ENCODE data around the gene FGF12.

DNA sequence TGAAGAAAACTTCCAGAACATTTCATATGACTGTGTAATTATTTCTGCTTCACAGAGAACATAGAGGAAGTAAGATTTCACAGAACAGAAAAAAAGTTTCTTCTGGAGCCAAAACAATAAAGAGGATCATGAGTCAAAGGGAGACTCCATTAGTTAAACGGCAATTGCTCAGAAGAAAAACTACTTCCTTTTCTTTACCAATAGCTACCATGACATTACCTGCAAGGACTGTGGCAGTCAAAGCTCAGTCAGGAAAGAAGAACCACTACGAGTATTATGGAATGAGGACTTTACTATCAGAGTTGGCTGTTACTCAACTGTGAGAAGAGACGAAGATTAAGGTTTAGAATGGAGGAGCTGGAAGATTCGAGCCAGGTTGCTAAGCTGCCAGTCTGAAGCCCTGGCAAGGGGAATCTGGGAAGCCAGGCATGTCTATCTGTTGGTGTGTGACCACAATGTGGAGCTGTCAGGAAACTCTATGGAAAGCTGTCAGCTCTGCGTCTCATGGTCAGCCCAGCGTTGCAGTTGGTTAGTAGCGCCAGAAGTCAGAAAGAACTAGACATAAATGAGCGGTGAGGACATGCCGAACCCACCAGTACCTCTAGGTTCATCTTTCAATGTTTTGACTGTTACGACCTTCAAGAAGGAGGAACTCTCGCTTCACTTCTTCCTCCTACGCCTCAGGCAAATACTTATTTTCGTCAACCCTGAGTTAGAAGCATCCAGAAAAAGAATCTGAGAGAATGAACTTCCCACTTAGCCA is 604.3 kb downstream of the FGF12 start:
- TF ChIP-seq, protein P1, sequence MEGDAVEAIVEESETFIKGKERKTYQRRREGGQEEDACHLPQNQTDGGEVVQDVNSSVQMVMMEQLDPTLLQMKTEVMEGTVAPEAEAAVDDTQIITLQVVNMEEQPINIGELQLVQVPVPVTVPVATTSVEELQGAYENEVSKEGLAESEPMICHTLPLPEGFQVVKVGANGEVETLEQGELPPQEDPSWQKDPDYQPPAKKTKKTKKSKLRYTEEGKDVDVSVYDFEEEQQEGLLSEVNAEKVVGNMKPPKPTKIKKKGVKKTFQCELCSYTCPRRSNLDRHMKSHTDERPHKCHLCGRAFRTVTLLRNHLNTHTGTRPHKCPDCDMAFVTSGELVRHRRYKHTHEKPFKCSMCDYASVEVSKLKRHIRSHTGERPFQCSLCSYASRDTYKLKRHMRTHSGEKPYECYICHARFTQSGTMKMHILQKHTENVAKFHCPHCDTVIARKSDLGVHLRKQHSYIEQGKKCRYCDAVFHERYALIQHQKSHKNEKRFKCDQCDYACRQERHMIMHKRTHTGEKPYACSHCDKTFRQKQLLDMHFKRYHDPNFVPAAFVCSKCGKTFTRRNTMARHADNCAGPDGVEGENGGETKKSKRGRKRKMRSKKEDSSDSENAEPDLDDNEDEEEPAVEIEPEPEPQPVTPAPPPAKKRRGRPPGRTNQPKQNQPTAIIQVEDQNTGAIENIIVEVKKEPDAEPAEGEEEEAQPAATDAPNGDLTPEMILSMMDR (IDR thresholded peaks at IDR 0.05), result no peak
- TF ChIP-seq POLR2A (IDR thresholded peaks at IDR 0.05), result no peak
